Uterus (tissue), 4 donors: ENCODE measurements around the gene P2RX4. TPM values are rescaled to one million over a fixed set of nuclear protein-coding genes. Genes with fewer than 3 reads are reported as not detected.

ENCODE experiments used
- DNase-seq, 2 donors: peaks; one replicate each; pipeline ENCODE4 v3.0.0-alpha.2; 2019 to 2020
- H3K27ac ChIP-seq, 2 donors: fragments of 200-600 bp; sonication (generic); 1 replicate in 1 of 2; 2 replicates in 1 of 2; pipeline ENCODE4 v1.5.1; 2016 to 2018
- H3K27me3 ChIP-seq, 2 donors: fragments of 200-600 bp; sonication (generic); one replicate each; pipeline ENCODE4 v1.5.1; 2018 to 2019; ENCODE audit warnings: control low read depth in 1 of 2
- H3K36me3 ChIP-seq, 2 donors: fragments of 200-600 bp; sonication (generic); one replicate each; pipeline ENCODE4 v1.5.1; 2019; ENCODE audit warnings: control low read depth in 1 of 2
- H3K4me1 ChIP-seq, 2 donors: fragments of 200-600 bp; sonication (generic); one replicate each; pipeline ENCODE4 v1.5.1; 2018 to 2019; ENCODE audit warnings: control low read depth in 1 of 2
- H3K4me3 ChIP-seq, 2 donors: fragments of 200-600 bp; sonication (generic); 1 replicate in 1 of 2; 2 replicates in 1 of 2; pipeline ENCODE4 v1.5.1; 2018 to 2019; ENCODE audit warnings: mild to moderate bottlenecking in 1 of 2
- H3K9me3 ChIP-seq, 2 donors: fragments of 200-600 bp; sonication (generic); one replicate each; pipeline ENCODE4 v1.5.1; 2019; ENCODE audit warnings: control low read depth in 1 of 2
- CTCF ChIP-seq, 4 experiments: fragments of 200-600 bp in 2 of 4; fragments of 450-650 bp in 2 of 4; sonication (generic) in 2 of 4; IDR thresholded peaks; one replicate each; pipeline ENCODE4 v1.5.1; 2016 to 2019; ENCODE audit warnings: antibody characterized with exemption in 4 of 4, mild to moderate bottlenecking in 2 of 4, moderate library complexity in 1 of 4
- POLR2A ChIP-seq, 2 donors: fragments of 450-650 bp; IDR thresholded peaks; one replicate each; pipeline ENCODE4 v1.6.1; 2016; ENCODE audit warnings: antibody characterized with exemption in 2 of 2, mild to moderate bottlenecking in 1 of 2, moderate library complexity in 1 of 2
- intact Hi-C: fragments of 100-400 bp; cut with DNase I; formaldehyde crosslinking; loops from one replicate; pipeline ENCODE4 v1.15.1; 2023; ENCODE audit warnings: low total_unique reads
- total RNA-seq, 4 donors: library from RNA; depleted of rRNA in 3 of 4; stranded (reverse); fragments of >200 nt in 3 of 4; gene quantifications; one replicate each; pipeline versions ENCODE4 v1.1.0 to v1.2.4, GENCODE V29; 2014 to 2023
- donor health status: DM: yes; HTN: yes; CAD: no.

Gene P2RX4
- total RNA-seq, 4 donors from 2014 or later: 10.9 to 217 (median 36.1) TPM

GRCh38 chr12:121209221-121209620 is 708 bp upstream of the P2RX4 start:
- DNase-seq: no peak
- TF ChIP-seq POLR2A (IDR thresholded peaks at IDR 0.05) (no peak), CTCF (IDR thresholded peaks at IDR 0.05) (no peak)
- intact Hi-C loops: no loop called here

GRCh38 chr12:121212875-121213274 is 2.9 kb downstream of the P2RX4 start:
- intact Hi-C loops: no loop called here
- Histone ChIP-seq H3K27ac (no peak overlapping the region), H3K9me3 (no peaks in the 10 kb centered on the region), H3K4me1 (peaks cover 0 to 7% of the 10 kb centered on the region in 2 donors), H3K36me3 (no peaks in the 10 kb centered on the region), H3K4me3 (no peak overlapping the region), H3K27me3 (no peaks in the 10 kb centered on the region)
- TF ChIP-seq POLR2A (IDR thresholded peaks at IDR 0.05) (no peak), CTCF (IDR thresholded peaks at IDR 0.05) (no peak)
- no peak for DNase-seq

More at GRCh38 chr12:121209221-121209620, 708 bp upstream of the P2RX4 start:
- Histone ChIP-seq H3K27ac (peak overlapping the region; percentile 81 to 94), H3K36me3 (no peaks in the 10 kb centered on the region), H3K4me1 (no peaks in the 10 kb centered on the region), H3K9me3 (no peaks in the 10 kb centered on the region), H3K4me3 (peak overlapping the region in 1 of 2 donors; percentile 74), H3K27me3 (no peaks in the 10 kb centered on the region)

GRCh38 chr12:121214166-121214777 is 4.3 kb downstream of the P2RX4 start:
- Histone ChIP-seq H3K4me3 (no peak overlapping the region), H3K36me3 (no peaks in the 10 kb centered on the region), H3K27ac (peak overlapping the region; percentile 49 to 56), H3K9me3 (no peaks in the 10 kb centered on the region), H3K4me1 (peaks cover 0 to 7% of the 10 kb centered on the region in 2 donors), H3K27me3 (no peaks in the 10 kb centered on the region)
- no peak for TF ChIP-seq POLR2A (IDR thresholded peaks at IDR 0.05)
- TF ChIP-seq CTCF (IDR thresholded peaks at IDR 0.05): no peak
- no peak for DNase-seq
- intact Hi-C loops: no loop called here

DNA sequence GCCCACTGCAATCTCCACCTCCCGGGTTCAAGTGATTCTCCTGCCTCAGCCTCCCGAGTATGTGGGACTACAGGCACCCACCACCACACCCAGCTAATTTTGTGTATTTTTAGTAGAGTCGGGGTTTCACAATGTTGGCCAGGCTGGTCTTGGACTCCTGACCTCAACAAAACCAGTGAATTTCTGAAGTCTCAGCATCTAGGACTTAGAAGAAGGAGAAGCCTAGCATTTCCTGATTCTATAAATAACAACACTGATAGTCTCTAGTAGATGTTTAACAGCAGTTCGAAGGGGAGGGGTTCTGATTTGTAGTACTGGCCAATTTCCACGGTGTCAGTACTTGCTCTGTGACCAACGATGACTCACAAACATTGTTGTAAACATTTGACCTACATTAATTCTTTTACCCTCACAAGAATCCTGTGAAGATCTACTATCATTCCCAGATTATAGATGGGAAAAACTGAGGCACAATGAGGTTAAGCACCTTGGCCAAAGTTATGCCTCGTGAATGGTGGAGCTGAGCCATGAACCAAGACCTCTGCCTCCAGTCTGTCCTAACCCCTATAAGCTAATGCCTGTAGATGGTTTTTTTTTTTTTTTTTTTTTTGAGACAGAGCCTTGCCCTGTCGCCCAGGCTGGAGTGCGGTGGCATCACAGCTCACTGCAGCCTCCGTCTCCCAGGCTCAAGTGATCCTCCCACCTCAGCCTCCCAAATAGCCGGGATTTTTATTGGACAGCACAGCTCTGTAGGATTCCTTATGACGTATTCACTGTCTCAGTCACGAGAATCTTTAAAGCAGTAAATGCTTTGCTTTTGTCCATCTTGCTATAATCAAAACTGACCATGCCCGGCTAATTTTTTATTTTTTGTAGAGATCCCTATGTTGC is 5.2 kb downstream of the P2RX4 start:
- peak overlapping the region; percentile 49 to 56 for H3K27ac ChIP-seq
- H3K4me1 ChIP-seq: peaks cover 0 to 7% of the 10 kb centered on the region in 2 donors
- TF ChIP-seq CTCF (IDR thresholded peaks at IDR 0.05): no peak
- DNase-seq: peak in 1 of 2 donors; percentile 43
- intact Hi-C loops: no loop called here
- H3K9me3 ChIP-seq: no peaks in the 10 kb centered on the region
- H3K36me3 ChIP-seq: no peaks in the 10 kb centered on the region
- no peaks in the 10 kb centered on the region for H3K27me3 ChIP-seq
- no peak overlapping the region for H3K4me3 ChIP-seq

- Histone ChIP-seq H3K4me3 (no peak overlapping the region), H3K9me3 (no peaks in the 10 kb centered on the region), H3K27me3 (no peaks in the 10 kb centered on the region), H3K4me1 (peaks cover 0 to 7% of the 10 kb centered on the region in 2 donors), H3K27ac (no peak overlapping the region), H3K36me3 (no peaks in the 10 kb centered on the region)
- TF ChIP-seq CTCF (IDR thresholded peaks at IDR 0.05): no peak
- no peak for TF ChIP-seq POLR2A (IDR thresholded peaks at IDR 0.05)
- intact Hi-C loops: no loop called here
- DNase-seq: no peak
These were observed 6.2 kb downstream of the P2RX4 start for GRCh38 chr12:121216102-121216501.
